Thoracic aorta (tissue), 2 donors: ENCODE results near the gene ABLIM2. TPM values are rescaled to one million over a fixed set of nuclear protein-coding genes. Genes with fewer than 3 reads are reported as not detected.

Source experiments
- ATAC-seq: fragments of 150-250 bp; one replicate; pipeline ENCODE4 v1.8.0; 2017; ENCODE audit warnings: low read depth; ENCODE audit not compliant: insufficient number of reproducible peaks, low FRiP score
- DNase-seq: peaks from one replicate; pipeline ENCODE4 v3.0.0-alpha.2; 2020; ENCODE audit warnings: low spot score
- H3K27ac ChIP-seq, 2 donors: fragments of 200-600 bp; sonication (generic); 1 replicate in 1 of 2; 2 replicates in 1 of 2; pipeline ENCODE4 v1.5.1; 2016; ENCODE audit warnings: mild to moderate bottlenecking in 2 of 2, moderate library complexity in 2 of 2
- H3K27me3 ChIP-seq: fragments of 200-600 bp; sonication (generic); replicated peaks from 2 replicates; pipeline ENCODE4 v1.6.0; 2016; ENCODE audit warnings: mild to moderate bottlenecking; ENCODE audit not compliant: insufficient read depth
- H3K36me3 ChIP-seq: fragments of 200-600 bp; sonication (generic); one replicate; pipeline ENCODE4 v1.5.1; 2016
- H3K4me1 ChIP-seq, 2 donors: fragments of 200-600 bp; sonication (generic); 1 replicate in 1 of 2; 2 replicates in 1 of 2; pipeline versions ENCODE4 v1.5.1 to v1.6.0; 2016; ENCODE audit warnings: low read depth in 2 of 2, mild to moderate bottlenecking in 1 of 2; ENCODE audit not compliant: control insufficient read depth in 1 of 2
- H3K4me3 ChIP-seq: fragments of 200-600 bp; sonication (generic); 2 replicates; pipeline ENCODE4 v1.5.1; 2016; ENCODE audit warnings: mild to moderate bottlenecking
- H3K9me3 ChIP-seq: fragments of 200-600 bp; sonication (generic); 2 replicates; pipeline ENCODE4 v1.5.1; 2016
- CTCF ChIP-seq: fragments of 200-600 bp; sonication (generic); IDR thresholded peaks from one replicate; pipeline ENCODE4 v1.5.1; 2019; ENCODE audit warnings: antibody characterized with exemption
- total RNA-seq, 2 donors: library from RNA; depleted of rRNA; stranded (reverse); fragments of >200 nt; gene quantifications; one replicate each; pipeline versions ENCODE4 v1.1.0 to v1.2.3, GENCODE V29; 2016

The ABLIM2 gene
- total RNA-seq, 2 donors from 2014 or later, result 25.6 to 28.6 TPM

- TF ChIP-seq CTCF, result no peak
- Histone ChIP-seq H3K9me3 (no peaks in the 10 kb centered on the region), H3K27me3 (no peaks in the 10 kb centered on the region), H3K4me3 (peak overlapping the region; percentile 79), H3K4me1 (peaks cover 0 to 35% of the 10 kb centered on the region in 2 donors), H3K27ac (peak overlapping the region; percentile 80 to 85), H3K36me3 (no peaks in the 10 kb centered on the region)
- DNase-seq (no peak), ATAC-seq (peak; percentile 24)
Measured at GRCh38 chr4:7938609-7939376, 219.8 kb downstream of the ABLIM2 start.

GRCh38 chr4:7938266-7938608 is 220.4 kb downstream of the ABLIM2 start:
- peak overlapping the region; percentile 80 to 85 for H3K27ac ChIP-seq
- H3K27me3 ChIP-seq, result no peaks in the 10 kb centered on the region
- H3K36me3 ChIP-seq, result no peaks in the 10 kb centered on the region
- peaks cover 0 to 35% of the 10 kb centered on the region in 2 donors for H3K4me1 ChIP-seq
- no peak for DNase-seq
- peak overlapping the region; percentile 79 for H3K4me3 ChIP-seq
- TF ChIP-seq CTCF, result no peak
- no peaks in the 10 kb centered on the region for H3K9me3 ChIP-seq
- ATAC-seq, result no peak

GRCh38 chr4:7937006-7937405 is 221.6 kb downstream of the ABLIM2 start:
- H3K4me3 ChIP-seq, result peak overlapping the region; percentile 79
- H3K27ac ChIP-seq, result no peak overlapping the region

GRCh38 chr4:7933651-7934510 is 224.7 kb downstream of the ABLIM2 start:
- no peak for ATAC-seq
- no peak for DNase-seq
- Histone ChIP-seq H3K4me1 (peaks cover 0 to 45% of the 10 kb centered on the region in 2 donors), H3K27me3 (no peaks in the 10 kb centered on the region), H3K27ac (no peak overlapping the region), H3K36me3 (no peaks in the 10 kb centered on the region), H3K4me3 (no peak overlapping the region), H3K9me3 (no peaks in the 10 kb centered on the region)
- no peak for TF ChIP-seq CTCF

More at GRCh38 chr4:7937006-7937405, 221.6 kb downstream of the ABLIM2 start:
- H3K4me1 ChIP-seq, result peaks cover 0 to 35% of the 10 kb centered on the region in 2 donors
- DNase-seq (no peak), ATAC-seq (no peak)
- H3K36me3 ChIP-seq, result no peaks in the 10 kb centered on the region
- H3K9me3 ChIP-seq, result no peaks in the 10 kb centered on the region
- H3K27me3 ChIP-seq, result no peaks in the 10 kb centered on the region
- TF ChIP-seq CTCF, result no peak

GRCh38 chr4:7932287-7932686 is 226.3 kb downstream of the ABLIM2 start:
- Histone ChIP-seq H3K9me3 (no peaks in the 10 kb centered on the region), H3K36me3 (no peaks in the 10 kb centered on the region), H3K4me1 (peaks cover 0 to 37% of the 10 kb centered on the region in 2 donors), H3K27me3 (no peaks in the 10 kb centered on the region), H3K4me3 (no peak overlapping the region), H3K27ac (no peak overlapping the region)
- DNase-seq (no peak), ATAC-seq (no peak)
- TF ChIP-seq CTCF, result no peak
